ENCODE results near the gene BTBD9.

DNA sequence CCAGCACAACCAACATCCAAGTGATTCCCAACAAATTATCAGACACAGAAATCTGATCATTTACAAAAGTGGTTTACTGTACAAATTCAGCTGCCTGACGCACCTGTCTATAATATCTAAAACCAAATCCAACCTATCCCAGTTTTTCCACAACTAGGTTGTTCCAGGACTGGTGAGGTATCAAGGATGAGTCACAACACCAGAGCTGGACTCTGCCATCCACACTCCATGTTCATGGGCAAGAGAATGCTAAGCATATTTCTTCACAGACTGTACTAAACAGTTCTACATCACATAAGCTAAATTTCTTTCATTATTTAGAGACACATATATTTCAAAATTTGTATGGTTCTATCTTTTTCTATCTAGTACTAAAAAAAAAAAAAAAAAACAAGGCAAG lies 141.6 kb downstream of the BTBD9 start:
- TF ChIP-seq, protein P1, sequence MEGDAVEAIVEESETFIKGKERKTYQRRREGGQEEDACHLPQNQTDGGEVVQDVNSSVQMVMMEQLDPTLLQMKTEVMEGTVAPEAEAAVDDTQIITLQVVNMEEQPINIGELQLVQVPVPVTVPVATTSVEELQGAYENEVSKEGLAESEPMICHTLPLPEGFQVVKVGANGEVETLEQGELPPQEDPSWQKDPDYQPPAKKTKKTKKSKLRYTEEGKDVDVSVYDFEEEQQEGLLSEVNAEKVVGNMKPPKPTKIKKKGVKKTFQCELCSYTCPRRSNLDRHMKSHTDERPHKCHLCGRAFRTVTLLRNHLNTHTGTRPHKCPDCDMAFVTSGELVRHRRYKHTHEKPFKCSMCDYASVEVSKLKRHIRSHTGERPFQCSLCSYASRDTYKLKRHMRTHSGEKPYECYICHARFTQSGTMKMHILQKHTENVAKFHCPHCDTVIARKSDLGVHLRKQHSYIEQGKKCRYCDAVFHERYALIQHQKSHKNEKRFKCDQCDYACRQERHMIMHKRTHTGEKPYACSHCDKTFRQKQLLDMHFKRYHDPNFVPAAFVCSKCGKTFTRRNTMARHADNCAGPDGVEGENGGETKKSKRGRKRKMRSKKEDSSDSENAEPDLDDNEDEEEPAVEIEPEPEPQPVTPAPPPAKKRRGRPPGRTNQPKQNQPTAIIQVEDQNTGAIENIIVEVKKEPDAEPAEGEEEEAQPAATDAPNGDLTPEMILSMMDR (optimal IDR thresholded peaks at IDR 0.05 in 1 of 3, IDR thresholded peaks at IDR 0.05 in 1 of 3, conservative IDR thresholded peaks at IDR 0.05 in 1 of 3; ENCODE audit: extremely low read depth in 1 of 3, insufficient read depth in 2 of 3, low read length in 3 of 3) = no peak
- no peak for TF ChIP-seq EZH2 (IDR thresholded peaks at IDR 0.05; ENCODE audit: low read length)
